DMS 273 treated with DMSO at 0.1 percent for 48 hours (cell line): ENCODE data around the gene CTSK.
"Not testable (repeated sequence)": the region's sequence is repeated elsewhere in the genome, so short reads cannot be mapped to it uniquely, and the experiment has no call there.

ENCODE experiments used
- DNase-seq: peaks from one replicate; lab custom pipeline; 2025; lab: John Stamatoyannopoulos, UW

The CTSK gene

DNA sequence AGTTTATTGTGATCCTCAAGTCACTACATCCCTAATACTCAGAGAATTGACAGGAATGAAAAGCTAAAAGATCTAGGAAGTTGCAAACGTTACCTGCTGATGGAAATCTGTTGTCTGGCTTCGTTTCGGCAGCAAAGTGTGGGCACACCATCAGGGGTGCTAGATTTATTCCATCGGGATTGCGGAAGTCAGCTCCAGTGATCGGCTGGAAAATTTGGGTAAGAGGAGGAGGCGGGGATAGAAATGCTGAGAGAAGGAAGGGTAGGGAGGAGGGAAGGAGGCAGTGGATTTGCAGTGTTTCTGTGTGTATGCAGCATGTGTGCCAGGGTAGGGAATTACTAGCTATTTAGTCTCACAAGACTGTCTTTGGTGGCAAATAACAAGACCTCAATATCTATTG is at the start of gene CTSK:
Gene CTSK, minus strand, starts transcription at position 140 of the 400 bp plus-strand sequence. CDS start 1,455 bp downstream, outside the sequence.
- no peak for DNase-seq

DNA sequence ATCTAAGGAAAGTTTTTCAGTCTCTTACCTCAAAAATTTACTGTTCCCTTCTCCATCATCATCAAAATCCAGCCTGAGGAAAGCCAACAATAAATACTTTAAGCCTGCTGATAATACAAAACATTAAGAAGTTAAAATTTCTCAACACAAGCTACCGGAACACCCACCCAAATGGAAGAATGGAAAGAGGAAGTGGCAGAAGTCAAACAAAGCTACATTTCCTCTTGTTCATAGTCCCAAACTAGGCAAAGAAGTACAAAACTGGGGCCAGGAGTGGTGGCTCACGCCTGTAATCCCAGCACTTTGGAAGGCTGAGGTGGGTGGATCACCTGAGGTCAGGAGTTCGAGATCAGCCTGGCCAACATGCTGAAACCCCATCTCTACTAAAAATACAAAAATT is 44.7 kb upstream of the CTSK start:
- DNase-seq, result not testable (repeated sequence)

DNA sequence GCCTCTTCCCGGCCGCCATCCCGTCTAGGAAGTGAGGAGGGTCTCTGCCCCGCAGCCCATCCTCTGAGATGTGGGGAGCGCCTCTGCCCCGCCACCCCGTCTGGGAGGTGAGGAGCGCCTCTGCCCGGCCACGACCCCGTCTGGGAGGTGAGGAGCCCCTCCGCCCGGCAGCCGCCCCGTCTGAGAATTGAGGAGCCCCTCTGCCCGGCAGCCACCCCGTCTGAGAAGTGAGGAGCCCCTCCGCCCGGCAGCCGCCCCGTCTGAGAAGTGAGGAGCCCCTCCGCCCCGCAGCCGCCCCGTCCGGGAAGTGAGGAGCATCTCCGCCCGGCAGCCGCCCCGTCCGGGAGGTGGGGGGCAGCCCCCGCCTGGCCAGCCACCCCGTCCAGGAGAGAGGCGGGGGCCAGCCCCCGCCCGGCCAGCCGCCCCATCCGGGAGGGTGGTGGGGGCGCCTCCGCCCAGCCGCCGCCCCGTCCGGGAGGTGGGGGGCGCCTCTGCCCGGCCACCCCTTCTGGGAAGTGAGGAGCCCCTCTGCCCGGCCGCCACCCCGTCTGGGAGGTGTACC is 42.8 kb upstream of the CTSK start:
- not testable (repeated sequence) for DNase-seq

DNA sequence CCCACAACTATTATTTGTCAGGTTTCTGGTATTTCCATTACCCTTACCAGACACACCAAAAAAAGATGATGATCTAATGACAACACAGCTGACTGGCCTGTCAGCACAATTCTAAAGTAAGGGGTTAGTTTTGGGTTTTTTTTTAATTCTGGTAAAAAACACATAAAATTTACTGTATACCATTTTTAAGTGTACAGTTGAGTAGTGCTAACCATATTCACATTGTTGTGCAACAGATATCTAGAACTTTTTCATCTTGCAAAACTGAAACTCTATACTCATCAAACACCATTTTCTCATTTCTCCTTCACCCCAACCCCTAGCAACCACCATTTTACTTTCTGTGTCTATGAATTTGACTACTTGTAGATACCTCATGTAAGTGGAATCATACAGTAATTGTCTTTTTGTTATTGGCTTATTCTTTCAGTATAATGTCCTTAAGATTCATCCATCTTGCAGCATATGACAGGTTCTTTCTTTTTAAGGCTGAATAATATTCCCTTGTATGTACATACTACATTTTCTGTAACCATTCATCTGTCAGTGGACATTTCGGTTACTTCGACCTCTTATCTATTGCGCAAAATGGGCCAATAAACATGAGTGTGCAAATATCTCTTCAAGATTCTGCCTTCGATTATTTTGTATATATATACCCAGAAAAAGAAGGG is 38.5 kb upstream of the CTSK start:
- no peak for DNase-seq

DNA sequence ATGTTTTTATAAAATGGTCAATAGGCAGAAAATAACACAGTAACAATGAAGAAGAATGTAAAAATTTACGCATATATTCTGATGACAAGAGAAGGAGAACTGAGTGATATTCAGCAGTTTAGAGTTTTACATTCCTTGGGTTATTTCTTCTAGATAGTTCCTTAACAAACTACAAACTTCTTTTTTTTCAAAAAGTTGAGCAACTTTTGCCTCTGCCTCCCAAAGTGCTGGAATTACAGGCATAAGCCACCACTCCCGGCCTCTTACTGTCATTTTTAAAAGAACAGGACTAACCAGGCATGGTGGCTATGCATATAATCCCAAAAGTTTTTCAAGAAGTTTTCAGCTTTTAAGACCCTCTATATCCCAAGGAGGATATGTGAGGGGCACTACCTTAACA is 35.4 kb upstream of the CTSK start:
- DNase-seq, result no peak

DNA sequence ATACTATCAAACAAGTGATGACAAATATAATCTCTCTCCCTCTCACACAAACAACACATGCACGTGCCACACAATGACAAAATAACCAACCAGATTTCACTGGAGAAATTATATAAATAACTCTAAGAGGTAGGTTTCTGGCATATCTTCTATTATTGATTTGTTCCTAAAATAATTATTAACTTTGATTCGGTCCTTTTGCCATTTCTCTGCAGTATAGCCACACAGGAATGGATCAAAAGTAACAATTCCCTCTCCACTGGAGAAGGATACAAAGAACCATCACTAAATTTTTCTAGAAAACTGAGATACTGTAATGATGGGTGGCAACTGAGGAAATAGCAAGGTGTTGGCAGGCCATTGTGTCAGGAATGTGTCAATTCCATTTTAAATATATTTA is 34.9 kb upstream of the CTSK start:
- no peak for DNase-seq

DNA sequence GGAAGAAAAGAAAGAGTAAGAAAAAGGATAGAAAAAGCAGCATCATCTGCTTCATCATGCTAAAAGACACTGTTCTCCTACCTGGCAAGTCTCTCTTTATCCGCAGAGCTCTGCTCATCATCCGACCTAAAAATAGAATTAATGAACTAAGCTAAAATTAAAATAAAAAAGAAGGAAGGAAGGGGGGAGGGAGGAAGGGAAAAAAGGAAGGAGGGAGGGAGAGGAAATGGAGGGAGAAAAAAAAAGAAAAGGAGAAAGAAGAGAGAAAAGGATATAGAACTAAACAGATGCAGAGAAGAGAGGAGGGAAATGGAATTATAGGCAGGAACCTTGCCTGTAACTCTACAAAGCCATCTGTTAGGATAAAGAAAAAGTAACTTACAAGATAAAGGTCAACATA is 34.3 kb upstream of the CTSK start:
- DNase-seq, result no peak

DNA sequence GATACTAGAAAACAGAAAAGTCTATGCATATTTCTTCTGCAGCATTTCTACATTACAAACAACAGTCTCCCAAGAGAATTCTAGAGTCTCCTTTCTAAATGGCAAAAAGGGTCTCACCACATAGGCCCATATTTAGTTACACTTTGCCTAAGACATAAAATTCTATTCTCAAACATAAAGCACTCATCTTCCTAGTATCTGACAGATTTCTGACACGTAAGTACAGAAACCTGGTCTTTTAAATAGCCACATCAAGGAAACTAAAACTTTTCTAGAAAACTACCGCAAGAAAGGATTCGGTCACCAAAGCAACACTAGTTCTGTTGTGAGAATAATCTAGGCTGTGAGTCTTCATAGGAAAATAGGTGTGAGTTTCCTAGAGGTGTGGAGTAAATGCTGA is 33.6 kb upstream of the CTSK start:
- no peak for DNase-seq

DNA sequence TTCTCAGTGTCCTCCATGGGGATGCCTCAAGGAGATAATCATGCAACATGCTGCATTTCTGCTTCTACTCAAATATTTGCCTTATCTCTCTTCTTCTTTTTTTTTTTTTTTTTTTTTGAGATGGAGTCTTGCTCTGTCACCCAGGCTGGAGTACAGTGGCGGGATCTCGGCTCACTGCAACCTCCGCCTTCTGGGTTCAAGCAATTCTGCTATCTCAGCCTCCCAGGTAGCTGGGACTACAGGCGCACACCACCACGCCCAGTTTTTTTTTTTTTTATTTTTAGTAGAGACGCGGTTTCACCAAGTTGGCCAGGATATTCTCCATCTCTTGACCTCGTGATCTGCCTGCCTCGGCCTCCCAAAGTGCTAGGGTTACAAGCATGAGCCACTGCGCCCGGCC is 32.8 kb upstream of the CTSK start:
- DNase-seq, result not testable (repeated sequence)

DNA sequence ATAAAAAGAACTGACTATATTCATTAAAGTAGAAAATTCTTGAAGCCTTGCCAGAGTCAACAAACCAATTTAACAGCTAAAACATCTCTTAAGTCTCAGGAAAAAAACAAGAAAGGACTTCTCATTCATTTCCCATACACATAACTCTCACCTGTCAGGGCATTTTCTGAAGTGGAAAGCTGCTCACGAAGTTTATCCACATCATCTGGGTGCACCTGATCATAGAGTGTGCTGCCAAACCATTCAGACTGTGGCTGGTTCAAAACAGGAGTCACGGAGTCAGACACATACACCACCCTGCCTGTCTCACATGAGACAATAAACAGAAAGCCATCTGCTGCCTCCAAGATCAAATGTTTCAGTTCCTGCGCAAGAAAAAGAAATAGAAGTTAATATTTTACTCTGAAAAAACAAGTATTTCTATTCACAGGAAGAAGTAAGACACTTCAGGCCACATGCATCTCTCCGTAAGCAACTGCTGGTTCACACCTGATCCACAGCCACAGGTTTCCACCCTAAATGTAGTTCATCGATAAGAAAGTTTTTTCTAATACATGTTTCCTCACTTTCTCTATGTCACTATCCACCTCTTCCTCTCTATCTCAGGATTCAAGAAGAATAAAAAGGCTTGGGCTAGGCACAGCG is 28.2 kb upstream of the CTSK start:
- peak; percentile 93 for DNase-seq

DNA sequence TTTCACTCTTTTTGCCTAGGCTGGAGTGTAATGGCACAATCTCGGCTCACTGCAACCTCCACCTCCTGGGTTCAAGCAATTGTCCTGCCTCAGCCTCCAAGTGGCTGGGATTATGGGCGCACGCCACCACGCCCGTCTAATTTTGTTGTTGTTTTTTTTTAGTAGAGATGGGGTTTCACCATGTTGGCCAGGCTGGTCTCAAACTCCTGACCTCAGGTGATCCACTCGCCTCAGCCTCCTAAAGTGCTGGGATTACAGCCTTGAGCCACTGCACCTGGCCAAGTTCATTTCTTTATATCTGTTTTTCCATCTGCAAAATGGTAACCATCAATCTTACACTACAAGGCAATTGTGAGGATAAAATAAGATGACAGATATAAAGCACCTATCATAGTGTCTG is 25.9 kb upstream of the CTSK start:
- not testable (repeated sequence) for DNase-seq

DNA sequence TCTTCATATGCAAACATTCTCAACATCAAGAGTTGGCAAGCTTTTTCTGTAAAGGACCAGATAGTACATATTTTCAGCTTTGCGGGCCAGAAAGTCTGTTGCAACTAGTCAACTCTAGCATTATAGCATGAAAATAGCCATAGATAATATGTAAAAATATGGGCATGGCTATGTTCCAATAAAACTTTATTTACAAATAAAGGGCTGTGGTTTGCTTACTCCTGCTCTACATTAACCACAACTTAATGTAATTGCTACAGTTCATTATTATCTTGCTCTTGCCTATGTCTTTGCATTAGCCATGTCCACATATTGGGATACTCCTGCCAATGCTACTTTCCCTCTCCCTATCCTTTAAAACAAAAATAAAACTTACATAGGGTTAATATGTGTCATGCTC is 24.5 kb upstream of the CTSK start:
- no peak for DNase-seq

DNA sequence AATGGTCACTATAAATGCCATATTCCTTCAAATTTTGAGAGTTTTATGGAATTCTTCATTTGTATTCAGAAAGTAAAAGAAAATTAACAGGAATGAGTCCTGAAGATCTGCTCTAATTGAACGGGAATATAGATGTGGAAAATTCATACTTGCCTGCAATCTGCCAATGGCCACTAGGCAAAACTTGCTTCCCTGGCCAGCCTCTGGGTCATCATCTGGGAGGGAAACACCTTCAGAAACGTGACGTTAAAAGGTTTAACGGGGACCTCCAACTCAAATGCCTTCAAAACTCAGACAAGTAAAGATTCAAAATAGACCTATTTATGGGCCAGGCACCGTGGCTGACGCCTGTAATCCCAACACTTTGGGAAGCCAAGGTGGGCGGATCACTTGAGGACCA is 21.7 kb upstream of the CTSK start:
- DNase-seq, result no peak

DNA sequence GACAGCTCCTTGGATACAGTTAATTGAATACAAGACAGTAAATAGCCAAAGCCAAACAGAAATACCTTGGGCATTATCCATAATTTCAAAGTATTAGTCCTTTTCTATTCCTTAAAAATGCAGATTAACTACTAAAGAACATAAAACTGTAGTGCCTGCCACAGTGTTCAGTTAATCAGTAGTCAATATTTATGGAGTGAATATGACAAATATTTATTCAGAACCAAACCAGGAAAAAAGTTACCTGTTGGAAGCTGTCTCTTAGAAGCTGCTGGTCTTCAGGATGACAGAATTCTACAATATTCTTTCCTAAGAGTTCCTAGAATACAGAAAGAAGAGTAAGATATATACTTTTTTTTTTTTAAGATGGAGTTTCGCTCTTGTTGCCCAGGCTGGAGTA is 18.2 kb upstream of the CTSK start:
- no peak for DNase-seq

DNA sequence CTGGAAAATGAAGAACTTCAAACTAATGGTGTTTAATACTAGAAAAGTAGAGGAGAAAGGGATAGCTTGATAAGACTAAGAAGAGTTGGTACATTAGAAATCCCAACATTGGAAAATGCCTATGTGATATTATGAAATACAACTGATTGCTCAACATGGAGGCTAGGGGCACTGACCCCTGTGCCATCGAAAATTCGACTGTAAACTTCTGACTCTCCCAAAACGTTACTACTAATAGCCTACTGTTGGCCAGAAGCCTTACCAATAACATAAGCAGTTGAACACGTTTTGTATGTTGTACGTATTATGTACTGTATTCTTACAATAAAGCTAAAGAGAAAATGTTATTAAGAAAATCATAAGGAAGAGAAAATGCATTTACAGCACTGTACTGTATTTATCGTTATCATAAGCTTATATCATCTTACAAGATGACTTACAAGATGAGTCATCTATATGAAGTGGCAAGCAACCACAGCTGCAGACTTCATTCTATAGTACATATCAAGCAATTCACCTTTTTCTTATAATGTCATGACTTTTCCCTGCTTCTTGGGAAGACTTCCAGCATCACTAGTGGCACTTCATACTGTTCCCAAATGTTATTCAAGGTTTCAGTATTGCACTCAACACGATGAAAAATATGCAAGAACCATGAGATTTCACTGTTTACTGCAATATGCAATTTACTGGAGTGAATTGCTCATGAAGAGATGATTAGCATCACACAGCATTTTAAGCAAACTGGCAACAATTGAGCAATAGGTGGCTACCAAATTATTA is 12.9 kb upstream of the CTSK start:
- no peak for DNase-seq

DNA sequence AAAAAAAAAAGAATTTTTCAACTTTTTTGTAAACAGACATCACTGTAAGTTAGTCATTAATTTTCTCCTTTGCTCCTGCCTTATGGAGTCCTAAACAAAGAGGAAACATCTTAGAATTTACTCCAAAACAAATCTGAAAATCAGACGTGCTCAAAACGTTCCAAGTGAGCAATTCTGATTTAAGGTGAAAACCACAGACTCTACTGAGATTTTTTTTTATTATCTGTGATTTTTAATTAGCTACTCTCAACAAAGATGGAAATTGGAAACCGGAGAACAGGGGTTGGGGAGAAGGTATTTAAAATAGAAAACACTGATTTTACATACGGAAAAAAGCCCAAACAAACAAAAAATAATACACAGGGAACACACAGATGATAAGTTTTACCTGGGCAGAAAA is 7.8 kb upstream of the CTSK start:
- no peak for DNase-seq

DNA sequence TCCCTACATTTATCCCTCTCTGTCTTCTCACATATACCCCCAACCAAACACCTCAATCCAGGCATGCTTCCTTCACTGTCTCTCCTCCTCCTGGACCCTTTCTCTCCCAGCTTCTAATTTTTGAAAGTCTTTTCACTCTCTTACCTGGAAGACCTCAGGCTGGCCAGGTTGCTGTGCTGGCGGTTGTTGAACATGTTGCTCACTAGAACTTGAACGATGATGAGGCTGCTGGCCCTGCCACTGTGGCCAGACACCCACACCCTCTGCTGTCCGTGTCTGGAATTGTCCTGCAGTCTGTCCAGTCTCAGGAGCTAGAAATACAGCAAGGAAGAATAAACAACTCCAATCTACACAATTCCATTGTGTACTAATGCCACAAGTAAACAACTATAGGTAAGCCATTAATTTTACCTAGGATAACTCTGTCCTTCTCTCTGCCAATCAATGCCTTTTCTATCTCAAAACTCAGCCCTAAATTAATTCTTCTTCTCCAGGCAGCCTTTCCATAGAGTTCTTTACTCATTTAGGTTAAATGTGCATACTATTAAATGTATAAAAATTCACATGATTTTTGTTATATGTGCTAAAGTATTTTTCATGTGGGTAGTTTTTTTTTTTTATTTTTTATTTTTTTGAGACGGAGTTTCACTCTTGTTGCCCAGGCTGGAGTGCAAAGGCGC is 5.1 kb upstream of the CTSK start:
- DNase-seq, result peak; percentile 94

DNA sequence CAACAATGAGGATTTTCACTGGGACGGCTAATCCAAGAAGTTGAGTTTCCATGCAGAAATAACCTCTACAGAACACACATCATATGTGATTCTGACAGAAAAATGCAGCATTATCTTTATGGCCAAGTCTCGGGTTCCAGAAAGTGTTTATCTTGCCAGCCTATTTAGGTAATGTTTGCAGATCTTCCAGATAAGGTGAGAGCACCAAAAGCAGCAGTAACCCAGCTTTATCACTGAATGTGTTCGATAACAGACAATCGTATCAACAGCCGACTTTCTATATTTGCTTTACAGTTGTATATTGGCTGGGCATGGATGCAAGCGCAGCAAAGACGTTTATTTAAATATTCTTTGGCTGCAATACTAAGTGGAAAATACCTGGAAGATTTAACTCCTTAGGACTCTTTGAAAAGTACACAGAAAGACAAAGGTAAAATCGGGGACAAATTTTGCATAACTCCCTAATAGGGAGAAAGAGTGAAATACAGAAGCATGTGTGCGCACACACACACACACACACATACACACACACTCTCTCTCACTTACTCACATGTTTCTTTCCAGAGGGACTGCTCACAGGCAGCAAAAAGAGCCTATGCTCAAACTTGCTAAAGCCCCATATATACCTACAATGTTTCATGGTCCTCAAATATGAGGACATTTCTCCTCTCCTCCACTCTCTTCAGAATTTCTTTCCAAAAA is 3.0 kb upstream of the CTSK start:
- no peak for DNase-seq

DNA sequence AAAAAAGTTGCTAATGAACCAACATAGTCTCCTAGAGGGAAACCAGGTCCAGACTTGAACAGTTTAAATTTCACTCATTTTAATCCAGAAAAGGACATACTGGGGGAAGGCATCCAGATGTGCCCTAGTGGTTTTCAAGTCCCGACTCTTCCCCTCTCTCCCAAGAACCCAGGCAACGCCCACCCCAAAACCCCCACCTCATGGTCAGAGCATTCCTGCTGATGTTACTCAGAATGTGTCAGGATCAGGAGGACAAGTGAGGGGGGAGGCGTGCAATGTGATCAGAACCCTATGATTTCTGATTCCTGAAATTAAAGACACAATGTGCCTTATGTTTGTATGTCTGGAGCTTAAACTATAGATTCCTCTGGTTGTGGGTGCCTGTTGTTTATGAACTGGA is 1.6 kb upstream of the CTSK start:
- no peak for DNase-seq

DNA sequence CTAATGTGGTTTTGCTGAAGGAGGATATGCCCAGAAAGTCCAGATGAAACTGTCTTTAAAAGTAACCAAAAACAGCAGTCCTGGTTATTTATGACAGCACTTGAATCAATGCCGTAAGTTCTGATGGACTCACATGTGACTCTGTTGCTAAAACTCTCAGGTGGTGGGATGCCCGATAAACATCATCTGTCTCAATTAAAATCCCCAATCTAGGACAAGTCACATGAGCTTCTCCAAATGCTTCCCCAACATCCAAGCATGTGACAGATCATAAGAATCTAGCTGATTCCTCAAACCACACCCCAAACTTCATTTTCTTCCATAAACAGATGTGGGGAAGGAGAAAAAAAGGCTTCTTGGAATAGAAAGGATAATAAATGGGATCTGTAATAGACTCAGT is 786 bp upstream of the CTSK start:
- DNase-seq, result no peak

DNA sequence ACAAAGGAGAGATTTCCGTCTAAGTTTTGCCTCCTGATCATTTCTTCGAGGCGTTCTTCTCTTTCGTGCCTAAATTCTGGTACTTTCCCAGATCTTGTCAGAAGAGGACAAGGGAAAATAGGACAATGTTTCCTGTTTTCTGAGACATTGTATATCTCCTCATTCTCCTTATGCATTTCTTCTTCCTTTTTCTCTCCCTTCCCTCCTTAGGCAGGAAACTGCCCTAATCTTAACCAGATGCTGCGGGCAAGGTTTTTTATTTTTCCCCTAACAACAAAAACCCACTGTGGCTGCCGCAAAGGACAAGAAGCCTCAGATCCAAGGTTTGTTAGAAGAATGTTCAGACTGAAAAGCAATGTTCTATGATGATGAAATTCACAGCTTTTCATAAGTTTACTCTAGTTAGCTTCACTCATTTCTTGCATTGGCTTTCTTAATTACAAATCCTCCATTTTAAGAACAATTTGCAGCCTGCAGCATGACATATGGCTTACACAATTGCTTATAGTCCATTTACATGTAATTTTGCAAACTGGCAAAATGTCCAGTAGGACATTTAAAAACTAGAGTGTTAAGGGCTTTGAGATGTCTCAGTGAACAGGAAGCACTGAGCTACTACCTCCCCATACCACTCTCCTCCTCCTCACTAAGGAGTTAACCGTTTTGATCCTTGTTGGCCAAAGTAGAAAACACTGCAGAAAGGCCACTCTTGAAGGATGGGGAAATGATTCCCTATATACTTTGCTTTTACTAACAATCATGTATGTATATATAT is 624 bp downstream of the CTSK start:
- no peak for DNase-seq
